Astrocyte of the spinal cord (primary cell): ENCODE data around the gene FGF22.

Experiments used
- DNase-seq: peaks from one replicate; pipeline ENCODE4 v3.0.0; 2011; ENCODE audit warnings: low read depth, low spot score
- H3K4me3 ChIP-seq: 2 replicates; pipeline ENCODE4 v1.5.1; 2011; ENCODE audit warnings: low read depth, mild to moderate bottlenecking, low read length, moderate library complexity
- CTCF ChIP-seq: IDR thresholded peaks from 2 replicates; pipeline ENCODE4 v1.5.1; 2012; ENCODE audit warnings: low read depth, mild to moderate bottlenecking, low read length, inconsistent platforms
- in situ Hi-C: cut with HindIII; loops from 2 replicates; pipeline ENCODE4 v1.10.0; 2017; ENCODE audit warnings: low sequenced_read_pairs

Gene FGF22

GRCh38 chr19:678791-679388 is 39.2 kb downstream of the FGF22 start:
- in situ Hi-C loops: no loop called here
- TF ChIP-seq CTCF: no peak
- H3K4me3 ChIP-seq: peak overlapping the region; percentile 41
- no peak for DNase-seq

GRCh38 chr19:679418-680286 is 40.0 kb downstream of the FGF22 start:
- peak; percentile 81 for DNase-seq
- peak overlapping the region; percentile 41 for H3K4me3 ChIP-seq
- TF ChIP-seq CTCF: no peak
- in situ Hi-C loops: no loop called here

- H3K4me3 ChIP-seq: peak overlapping the region; percentile 45
- peak; percentile 28 for TF ChIP-seq CTCF
- DNase-seq: peak; percentile 99
- in situ Hi-C loops: no loop called here
These were observed 40.8 kb downstream of the FGF22 start for GRCh38 chr19:680287-681028.

- TF ChIP-seq CTCF: no peak
- H3K4me3 ChIP-seq: no peak overlapping the region
- no peak for DNase-seq
- in situ Hi-C loops: no loop called here
These were observed 41.6 kb downstream of the FGF22 start for GRCh38 chr19:681029-682019.

- in situ Hi-C loops: no loop called here
- no peak for DNase-seq
- no peak for TF ChIP-seq CTCF
- H3K4me3 ChIP-seq: no peak overlapping the region
These were observed 43.1 kb downstream of the FGF22 start for GRCh38 chr19:682678-683320.
